HL-60/S4 treated with retinoic acid at 250 ng/mL for 4 days and 3 days (cell line): Measurements from ENCODE around the gene KIFBP.

Experiments used
- in situ Hi-C: fragments of 300-500 bp; cut with MboI; formaldehyde crosslinking; loops from 2 replicates; pipeline ENCODE4 v1.7.0; 2022; ENCODE audit warnings: low sequenced_read_pairs

The KIFBP gene

GRCh38 chr10:69047111-69047832, 58.7 kb downstream of the KIFBP start:
- in situ Hi-C loops, result no loop called here

- in situ Hi-C loops, result no loop called here
These were observed 59.5 kb downstream of the KIFBP start for GRCh38 chr10:69048103-69048502.

GRCh38 chr10:69049566-69049961, 61.0 kb downstream of the KIFBP start:
- in situ Hi-C loops, result no loop called here

- in situ Hi-C loops, result no loop called here
These were observed 62.7 kb downstream of the KIFBP start for GRCh38 chr10:69051303-69051702.

GRCh38 chr10:69051710-69052487, 63.3 kb downstream of the KIFBP start:
- in situ Hi-C loops, result no loop called here

GRCh38 chr10:69052736-69053135, 64.1 kb downstream of the KIFBP start:
- in situ Hi-C loops, result no loop called here

GRCh38 chr10:69055241-69055640, 66.6 kb downstream of the KIFBP start:
- in situ Hi-C loops, result no loop called here

GRCh38 chr10:69056129-69056528, 67.5 kb downstream of the KIFBP start:
- in situ Hi-C loops, result no loop called here

GRCh38 chr10:69056536-69057260, 68.1 kb downstream of the KIFBP start:
- in situ Hi-C loops, result no loop called here

GRCh38 chr10:69057261-69057950, 68.8 kb downstream of the KIFBP start:
- in situ Hi-C loops, result no loop called here

GRCh38 chr10:69057951-69058297, 69.3 kb downstream of the KIFBP start:
- in situ Hi-C loops, result no loop called here

GRCh38 chr10:69060127-69060798, 71.7 kb downstream of the KIFBP start:
- in situ Hi-C loops, result no loop called here

GRCh38 chr10:69061305-69062161, 72.9 kb downstream of the KIFBP start:
- in situ Hi-C loops, result no loop called here

GRCh38 chr10:69062901-69063300, 74.3 kb downstream of the KIFBP start:
- in situ Hi-C loops, result no loop called here

GRCh38 chr10:69064762-69065328, 76.2 kb downstream of the KIFBP start:
- in situ Hi-C loops, result no loop called here

- in situ Hi-C loops, result no loop called here
These were observed 77.1 kb downstream of the KIFBP start for GRCh38 chr10:69065406-69066361.
